Measurements from ENCODE around the gene PRDX5. TPM values are rescaled to one million over a fixed set of nuclear protein-coding genes. Genes with fewer than 3 reads are reported as not detected.

Gene PRDX5
- total RNA-seq, 1 experiment from 2014 or later, result 205 TPM

Small RNA genes lying within 50 kb of the gene (small RNA-seq; reads per million reads assigned to genes)
- gene MIR1237 (not detected), gene MIR7155 (not detected), gene RF00019 (not detected)

Other genes starting within 250 kb of the PRDX5 start
- gene MACROD1, start 152.0 kb upstream of the PRDX5 start, total RNA-seq (2014; rRNA removed; shearing (Covaris generic); ENCODE audit: low replicate concordance), result 5.4 TPM in 1 of 2 replicates, not detected in the other
- gene STIP1, start 131.9 kb upstream of the PRDX5 start, total RNA-seq (2014; rRNA removed; shearing (Covaris generic); ENCODE audit: low replicate concordance), result 101 and 199 TPM in 2 replicates
- 72.7 and 141 TPM in 2 replicates for gene FERMT3, start 111.4 kb upstream of the PRDX5 start, total RNA-seq (2014; rRNA removed; shearing (Covaris generic); ENCODE audit: low replicate concordance)
- gene TRPT1, start 91.9 kb upstream of the PRDX5 start, total RNA-seq (2014; rRNA removed; shearing (Covaris generic); ENCODE audit: low replicate concordance), result 72.5 and 90.4 TPM in 2 replicates
- gene NUDT22, start 91.8 kb upstream of the PRDX5 start, total RNA-seq (2014; rRNA removed; shearing (Covaris generic); ENCODE audit: low replicate concordance), result 70.0 and 114 TPM in 2 replicates
- gene DNAJC4, start 87.6 kb upstream of the PRDX5 start, total RNA-seq (2014; rRNA removed; shearing (Covaris generic); ENCODE audit: low replicate concordance), result 32.0 and 51.0 TPM in 2 replicates
- 43.4 and 67.9 TPM in 2 replicates for gene VEGFB, start 83.5 kb upstream of the PRDX5 start, total RNA-seq (2014; rRNA removed; shearing (Covaris generic); ENCODE audit: low replicate concordance)
- gene FKBP2, start 77.0 kb upstream of the PRDX5 start, total RNA-seq (2014; rRNA removed; shearing (Covaris generic); ENCODE audit: low replicate concordance), result 27.8 and 73.4 TPM in 2 replicates
- gene PPP1R14B, start 71.2 kb upstream of the PRDX5 start, total RNA-seq (2014; rRNA removed; shearing (Covaris generic); ENCODE audit: low replicate concordance), result 111 and 256 TPM in 2 replicates
- 5.7 and 12.7 TPM in 2 replicates for gene PLCB3, start 66.6 kb upstream of the PRDX5 start, total RNA-seq (2014; rRNA removed; shearing (Covaris generic); ENCODE audit: low replicate concordance)
- gene BAD, start 33.5 kb upstream of the PRDX5 start, total RNA-seq (2014; rRNA removed; shearing (Covaris generic); ENCODE audit: low replicate concordance), result 45.3 and 94.6 TPM in 2 replicates
- gene GPR137, start 32.3 kb upstream of the PRDX5 start, total RNA-seq (2014; rRNA removed; shearing (Covaris generic); ENCODE audit: low replicate concordance), result 10.8 and 14.2 TPM in 2 replicates
- gene KCNK4, start 26.8 kb upstream of the PRDX5 start, total RNA-seq (2014; rRNA removed; shearing (Covaris generic); ENCODE audit: low replicate concordance), result not detected in 2 replicates
- not detected in 2 replicates for gene CATSPERZ, start 17.8 kb upstream of the PRDX5 start, total RNA-seq (2014; rRNA removed; shearing (Covaris generic); ENCODE audit: low replicate concordance)
- 16.0 and 33.9 TPM in 2 replicates for gene ESRRA, start 12.6 kb upstream of the PRDX5 start, total RNA-seq (2014; rRNA removed; shearing (Covaris generic); ENCODE audit: low replicate concordance)
- 363 and 557 TPM in 2 replicates for gene TRMT112, start 562 bp upstream of the PRDX5 start, total RNA-seq (2014; rRNA removed; shearing (Covaris generic); ENCODE audit: low replicate concordance)
- gene CCDC88B, start 22.1 kb downstream of the PRDX5 start, total RNA-seq (2014; rRNA removed; shearing (Covaris generic); ENCODE audit: low replicate concordance), result 34.9 and 88.2 TPM in 2 replicates
- 17.1 and 38.4 TPM in 2 replicates for gene RPS6KA4, start 41.0 kb downstream of the PRDX5 start, total RNA-seq (2014; rRNA removed; shearing (Covaris generic); ENCODE audit: low replicate concordance)
- gene SLC22A11, start 237.8 kb downstream of the PRDX5 start, total RNA-seq (2014; rRNA removed; shearing (Covaris generic); ENCODE audit: low replicate concordance), result not detected in 2 replicates

Data from Karpas-422 (cell line).